Left ventricle myocardium superior (tissue), 1 donor: ENCODE measurements around the gene FAS. TPM values are rescaled to one million over a fixed set of nuclear protein-coding genes. Genes with fewer than 3 reads are reported as not detected.

ENCODE experiments used
- ATAC-seq: fragments of 200-7000 bp; cut with Tn5 transposase; one replicate; pipeline ENCODE4 v1.9.1; 2020; ENCODE audit warnings: mild to moderate bottlenecking, moderate library complexity
- DNase-seq: peaks from one replicate; pipeline ENCODE4 v3.0.0-alpha.2; 2020
- intact Hi-C: fragments of 100-400 bp; cut with micrococcal nuclease; formaldehyde crosslinking; loops from one replicate; pipeline ENCODE4 v1.11.0; 2022
- total RNA-seq: library from RNA; stranded (reverse); fragmentation: NEBNext Ultra II Directional; extraction: Animal tissue kit (Norgen Biotek cat#: 25700); gene quantifications from one replicate; pipeline ENCODE4 v1.2.1, GENCODE V29; 2021
- donor health status: DM: no; HTN: yes; CAD: no; lungs with severe emphysema.

FAS gene
- total RNA-seq, 1 donor from 2014 or later: 4.0 TPM

GRCh38 chr10:88966797-88967196 is 23.8 kb upstream of the FAS start:
- DNase-seq (peak; percentile 69), ATAC-seq (peak; percentile 55)
- intact Hi-C loops: no loop called here

- DNase-seq: no peak
- intact Hi-C loops: no loop called here
- no peak for ATAC-seq
Observed at GRCh38 chr10:88968391-88968790, 22.2 kb upstream of the FAS start.

- intact Hi-C loops: no loop called here
- ATAC-seq: peak; percentile 65
- DNase-seq: no peak
Observed at GRCh38 chr10:88971221-88972061, 19.2 kb upstream of the FAS start.

GRCh38 chr10:88974012-88974411 is 16.6 kb upstream of the FAS start:
- ATAC-seq (no peak), DNase-seq (no peak)
- intact Hi-C loops: no loop called here

- ATAC-seq (peak; percentile 47), DNase-seq (no peak)
- intact Hi-C loops: no loop called here
Observed at GRCh38 chr10:88974446-88975376, 15.9 kb upstream of the FAS start.

GRCh38 chr10:88975377-88975720 is 15.2 kb upstream of the FAS start:
- ATAC-seq (no peak), DNase-seq (no peak)
- intact Hi-C loops: no loop called here

GRCh38 chr10:88978463-88978862 is 12.1 kb upstream of the FAS start:
- ATAC-seq (no peak), DNase-seq (no peak)
- intact Hi-C loops: no loop called here

- ATAC-seq (peak; percentile 75), DNase-seq (peak; percentile 56)
- intact Hi-C loops: no loop called here
Observed at GRCh38 chr10:88979153-88979562, 11.4 kb upstream of the FAS start.

- ATAC-seq: no peak
- intact Hi-C loops: no loop called here
- no peak for DNase-seq
Observed at GRCh38 chr10:88979603-88980002, 11.0 kb upstream of the FAS start.

GRCh38 chr10:88980247-88980646 is 10.4 kb upstream of the FAS start:
- ATAC-seq: peak; percentile 50
- intact Hi-C loops: no loop called here

GRCh38 chr10:88980800-88981199 is 9.8 kb upstream of the FAS start:
- DNase-seq (no peak), ATAC-seq (peak; percentile 15)
- intact Hi-C loops: no loop called here

More at GRCh38 chr10:88980247-88980646, 10.4 kb upstream of the FAS start:
- DNase-seq: no peak

GRCh38 chr10:88981435-88981834 is 9.2 kb upstream of the FAS start:
- no peak for DNase-seq
- intact Hi-C loops: no loop called here
- ATAC-seq: no peak

GRCh38 chr10:88982366-88982765 is 8.2 kb upstream of the FAS start:
- no peak for DNase-seq
- no peak for ATAC-seq
- intact Hi-C loops: no loop called here

GRCh38 chr10:88983206-88983605 is 7.4 kb upstream of the FAS start:
- no peak for ATAC-seq
- intact Hi-C loops: no loop called here
- no peak for DNase-seq

- no peak for ATAC-seq
- intact Hi-C loops: no loop called here
- DNase-seq: no peak
Observed at GRCh38 chr10:88983939-88984338, 6.7 kb upstream of the FAS start.

GRCh38 chr10:88984525-88984924 is 6.1 kb upstream of the FAS start:
- ATAC-seq: no peak
- intact Hi-C loops: no loop called here
- DNase-seq: no peak

GRCh38 chr10:88986549-88987242 is 3.9 kb upstream of the FAS start:
- DNase-seq: no peak
- ATAC-seq: no peak
- intact Hi-C loops: loop anchor here (2.0 kb wide), 1 partner anchor 52 kb away; no protein-coding TSS in a partner anchor

GRCh38 chr10:88987243-88987725 is 3.3 kb upstream of the FAS start:
- ATAC-seq: no peak
- DNase-seq: no peak
- intact Hi-C loops: loop anchor here (2.0 kb wide), 1 partner anchor 52 kb away; no protein-coding TSS in a partner anchor

GRCh38 chr10:88987840-88988239 is 2.8 kb upstream of the FAS start:
- ATAC-seq (no peak), DNase-seq (no peak)
- intact Hi-C loops: loop anchor here (2.0 kb wide), 1 partner anchor 53 kb away; no protein-coding TSS in a partner anchor
